Psoas muscle (tissue), 8 donors: ENCODE measurements around the gene AKAP5. TPM values are rescaled to one million over a fixed set of nuclear protein-coding genes. Genes with fewer than 3 reads are reported as not detected.

Source experiments
- ATAC-seq, 4 donors: fragments of 200-7000 bp; cut with Tn5 transposase; one replicate each; pipeline ENCODE4 v1.9.1; 2020; ENCODE audit warnings: moderate library complexity in 3 of 4, mild to moderate bottlenecking in 2 of 4
- DNase-seq, 2 donors: peaks; one replicate each; pipeline ENCODE4 v3.0.0-alpha.2; 2020
- H3K27ac ChIP-seq: fragments of 200-600 bp; one replicate; pipeline ENCODE4 v1.8.0; 2022
- H3K27me3 ChIP-seq, 3 donors: fragments of 200-600 bp in 1 of 3; one replicate each; pipeline versions ENCODE4 v1.6.1 to v1.8.0; 2013 to 2022; ENCODE audit warnings: low read length in 2 of 3, mild to moderate bottlenecking in 2 of 3, moderate library complexity in 1 of 3; ENCODE audit not compliant: insufficient read depth in 3 of 3
- H3K36me3 ChIP-seq, 2 donors: fragments of 200-600 bp in 1 of 2; one replicate each; pipeline versions ENCODE4 v1.6.1 to v1.8.0; 2013 to 2022; ENCODE audit warnings: low read depth in 1 of 2, mild to moderate bottlenecking in 1 of 2, moderate library complexity in 1 of 2; ENCODE audit not compliant: insufficient read depth in 1 of 2
- H3K4me1 ChIP-seq: fragments of 200-600 bp; one replicate; pipeline ENCODE4 v1.8.0; 2022
- H3K4me3 ChIP-seq: fragments of 200-600 bp; one replicate; pipeline ENCODE4 v1.8.0; 2022; ENCODE audit warnings: mild to moderate bottlenecking
- H3K9me3 ChIP-seq: fragments of 200-600 bp; one replicate; pipeline ENCODE4 v1.8.0; 2022
- WGBS, 3 donors: extraction: QIAGEN DNeasy Blood & Tissue Kit; methylation state at CpG; one replicate each; pipeline versions ENCODE4 v1.1.6 to v1.1.7; 2013; 5-methylcytosine and 5-hydroxymethylcytosine counted together
- intact Hi-C, 2 donors: fragments of 100-400 bp; cut with DNase I; formaldehyde crosslinking; loops; one replicate each; pipeline versions ENCODE4 v1.11.0 to v1.14.2; 2022
- polyA plus RNA-seq, 3 donors: library from polyadenylated mRNA; stranded (reverse); fragments of 200-250 nt; gene quantifications; one replicate each; pipeline ENCODE4 v1.2.3, GENCODE V29; 2013
- total RNA-seq, 4 donors: library from RNA; stranded (reverse); fragmentation: NEBNext Ultra II Directional in 2 of 4; extraction: Animal tissue kit (Norgen Biotek cat#: 25700) in 2 of 4; gene quantifications; one replicate each; pipeline versions ENCODE4 v1.2.1 to v1.2.4, GENCODE V29; 2021 to 2023
- TF ChIP-seq, protein P1 (sequence below): fragments of 200-600 bp; IDR thresholded peaks from one replicate; pipeline ENCODE4 v1.8.0; 2022; ENCODE audit warnings: antibody characterized with exemption
- donor health status: healthy with polysubstance abuse.
- donor health status: DM: no; HTN: no; CAD: no; lungs with moderate emphysema.
- donor health status: Bipolar disorder and iron deficiency.
- donor health status: healthy.
- donor health status: DM: yes; HTN: yes; CAD: no.
- donor health status: DM: no; HTN: no; CAD: no.
- donor health status: DM: no; HTN: no; CAD: no.
- donor health status: DM: yes; HTN: yes; CAD: no.

The AKAP5 gene
- total and polyA plus RNA-seq, 7 donors = 0.01 to 0.18 (median 0.08) TPM

DNA sequence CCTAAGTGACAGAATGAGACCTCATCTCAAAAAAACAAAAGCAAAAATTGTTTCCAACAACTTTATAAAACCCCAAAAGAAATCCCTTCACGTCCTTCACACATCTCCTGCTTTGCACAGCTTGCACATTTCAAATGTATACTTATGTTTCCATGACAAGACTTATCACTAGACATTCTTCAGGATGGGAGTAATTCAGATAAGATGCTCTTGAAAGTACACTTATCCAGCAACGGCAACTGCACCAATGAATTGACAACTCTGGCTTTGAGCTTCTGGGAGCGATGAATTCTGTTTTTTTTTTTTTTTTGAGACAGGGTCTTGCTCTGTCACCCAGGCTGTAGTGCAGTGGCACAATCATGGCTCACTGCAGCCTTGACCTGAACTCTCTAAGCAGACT is 30.8 kb upstream of the AKAP5 start:
- intact Hi-C loops = no loop called here

DNA sequence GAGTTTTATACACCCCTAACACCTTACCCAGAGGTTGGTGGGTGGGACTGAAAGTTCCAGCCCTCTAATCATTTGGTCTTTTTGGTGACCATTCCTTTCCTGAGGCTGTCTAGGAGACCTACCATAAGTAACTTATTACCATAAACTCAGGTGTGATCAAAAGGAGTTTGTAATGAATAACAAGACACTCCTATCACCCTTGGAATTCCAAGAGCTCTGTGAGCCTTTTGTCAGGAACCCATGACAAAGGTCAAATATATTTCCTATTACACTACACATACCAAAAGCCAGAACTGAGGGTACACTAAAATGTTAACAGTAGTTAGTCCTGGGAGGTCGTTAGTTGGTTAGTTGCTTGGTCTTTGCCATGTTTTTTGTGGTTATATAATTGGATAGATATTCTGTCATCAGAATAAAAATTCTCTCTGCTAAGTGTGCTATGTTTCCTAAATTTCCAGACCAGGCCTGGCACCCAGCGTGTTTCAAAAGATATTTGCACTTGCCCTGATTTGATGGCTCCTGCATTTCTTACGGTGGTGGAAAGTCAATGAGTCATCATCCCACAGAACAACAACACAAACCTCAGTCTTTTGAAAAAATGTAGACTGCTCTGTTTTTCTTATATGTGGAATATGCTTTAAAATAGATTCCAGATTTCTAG is 27.0 kb upstream of the AKAP5 start:
- TF ChIP-seq, protein P1, sequence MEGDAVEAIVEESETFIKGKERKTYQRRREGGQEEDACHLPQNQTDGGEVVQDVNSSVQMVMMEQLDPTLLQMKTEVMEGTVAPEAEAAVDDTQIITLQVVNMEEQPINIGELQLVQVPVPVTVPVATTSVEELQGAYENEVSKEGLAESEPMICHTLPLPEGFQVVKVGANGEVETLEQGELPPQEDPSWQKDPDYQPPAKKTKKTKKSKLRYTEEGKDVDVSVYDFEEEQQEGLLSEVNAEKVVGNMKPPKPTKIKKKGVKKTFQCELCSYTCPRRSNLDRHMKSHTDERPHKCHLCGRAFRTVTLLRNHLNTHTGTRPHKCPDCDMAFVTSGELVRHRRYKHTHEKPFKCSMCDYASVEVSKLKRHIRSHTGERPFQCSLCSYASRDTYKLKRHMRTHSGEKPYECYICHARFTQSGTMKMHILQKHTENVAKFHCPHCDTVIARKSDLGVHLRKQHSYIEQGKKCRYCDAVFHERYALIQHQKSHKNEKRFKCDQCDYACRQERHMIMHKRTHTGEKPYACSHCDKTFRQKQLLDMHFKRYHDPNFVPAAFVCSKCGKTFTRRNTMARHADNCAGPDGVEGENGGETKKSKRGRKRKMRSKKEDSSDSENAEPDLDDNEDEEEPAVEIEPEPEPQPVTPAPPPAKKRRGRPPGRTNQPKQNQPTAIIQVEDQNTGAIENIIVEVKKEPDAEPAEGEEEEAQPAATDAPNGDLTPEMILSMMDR = no peak
- DNase-seq (no peak), ATAC-seq (no peak)
- intact Hi-C loops = no loop called here
- Histone ChIP-seq H3K9me3 (no peaks in the 10 kb centered on the region), H3K4me1 (no peaks in the 10 kb centered on the region), H3K36me3 (peaks cover 3 to 94% of the 10 kb centered on the region in 2 donors), H3K27me3 (no peaks in the 10 kb centered on the region), H3K27ac (no peak overlapping the region), H3K4me3 (no peak overlapping the region)
- 82 to 85% (median 84%) methylated on average over 3 of the region's 3 CpGs for WGBS, 3 donors

More for the DNA sequence above, 30.8 kb upstream of the AKAP5 start:
- 90 to 94% (median 92%) methylated on average over 3 of the region's 3 CpGs for WGBS, 3 donors
- DNase-seq = no peak
- peaks cover 11 to 93% of the 10 kb centered on the region in 2 donors for H3K36me3 ChIP-seq
- no peak for ATAC-seq
- no peak overlapping the region for H3K27ac ChIP-seq
- H3K27me3 ChIP-seq = no peaks in the 10 kb centered on the region
- H3K4me3 ChIP-seq = no peak overlapping the region
- no peaks in the 10 kb centered on the region for H3K9me3 ChIP-seq
- no peaks in the 10 kb centered on the region for H3K4me1 ChIP-seq
- TF ChIP-seq, protein P1 = no peak

DNA sequence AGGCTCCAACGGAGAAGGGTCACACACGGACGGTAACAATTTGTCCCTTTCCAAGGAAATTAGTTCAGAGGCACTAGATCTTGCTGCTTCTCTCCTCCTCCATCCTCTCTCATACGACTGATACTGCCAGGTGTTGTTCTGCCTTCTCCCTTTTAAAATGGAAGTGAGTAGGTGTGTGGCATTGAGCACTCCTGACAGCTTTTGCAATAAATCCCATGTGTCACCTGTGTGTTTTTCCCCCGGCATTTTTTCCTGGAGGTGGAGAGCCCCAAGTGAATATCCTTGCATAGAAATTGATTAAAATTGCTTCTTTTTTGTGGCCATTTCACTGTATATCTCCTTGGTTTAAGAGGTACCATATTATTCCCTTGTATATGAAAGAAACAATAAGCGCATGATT is 26.2 kb upstream of the AKAP5 start:
- ATAC-seq = no peak
- 94 to 95% (median 95%) methylated on average over 6 of the region's 6 CpGs for WGBS, 3 donors
- Histone ChIP-seq H3K27me3 (no peaks in the 10 kb centered on the region), H3K4me1 (no peaks in the 10 kb centered on the region), H3K9me3 (no peaks in the 10 kb centered on the region), H3K27ac (no peak overlapping the region), H3K36me3 (peaks cover 7 to 94% of the 10 kb centered on the region in 2 donors), H3K4me3 (no peak overlapping the region)
- intact Hi-C loops = no loop called here
- TF ChIP-seq, protein P1 = no peak
- DNase-seq = no peak

DNA sequence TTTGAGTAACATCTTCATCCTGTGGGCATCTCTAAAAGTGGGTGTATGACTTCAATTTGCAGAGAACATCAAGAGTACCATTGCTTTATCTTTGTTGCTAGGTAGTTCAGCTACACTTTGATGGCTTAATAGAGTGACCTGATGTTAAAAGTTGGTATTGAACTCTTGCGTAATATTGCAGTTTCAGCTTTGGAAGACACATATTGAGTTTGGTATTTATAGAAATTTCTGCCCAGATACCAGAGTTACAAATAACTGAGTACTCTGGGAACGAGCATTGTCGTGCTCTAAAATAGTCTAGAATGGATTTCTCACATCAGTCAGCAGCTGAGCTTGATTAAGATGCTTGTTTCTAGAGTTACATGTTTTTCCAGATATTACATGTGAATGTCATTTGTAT is 24.8 kb upstream of the AKAP5 start:
- Histone ChIP-seq H3K27ac (no peak overlapping the region), H3K4me3 (no peak overlapping the region), H3K36me3 (peaks cover 7 to 96% of the 10 kb centered on the region in 2 donors), H3K9me3 (no peaks in the 10 kb centered on the region), H3K4me1 (no peaks in the 10 kb centered on the region), H3K27me3 (no peaks in the 10 kb centered on the region)
- TF ChIP-seq, protein P1 = no peak
- intact Hi-C loops = loop anchor here in 1 of 2 donors (10.0 kb wide), 1 partner anchor 316 kb away; no protein-coding TSS in a partner anchor
- DNase-seq (no peak), ATAC-seq (no peak)
- WGBS, 3 donors = 75 to 88% (median 82%) methylated on average over 3 of the region's 3 CpGs
